Fibroblast of lung (primary cell): Measurements from ENCODE around the gene LAPTM5. TPM values are rescaled to one million over a fixed set of nuclear protein-coding genes. Genes with fewer than 3 reads are reported as not detected.

Source experiments
- DNase-seq, 2 donors: peaks; one replicate each; pipeline versions ENCODE4 v3.0.0 to v3.0.0-alpha.2; 2010; ENCODE audit warnings: low read depth in 2 of 2
- H2AFZ ChIP-seq: 2 replicates; pipeline ENCODE4 v1.5.1; 2012; ENCODE audit warnings: low read length, control low read depth, inconsistent platforms
- H3K27ac ChIP-seq: 2 replicates; pipeline ENCODE4 v1.5.1; 2011; ENCODE audit warnings: low read length, control low read depth; ENCODE audit not compliant: insufficient read depth
- H3K27me3 ChIP-seq: 2 replicates; pipeline ENCODE4 v1.5.1; 2011; ENCODE audit warnings: mild to moderate bottlenecking, low read length; ENCODE audit not compliant: control insufficient read depth, insufficient read depth
- H3K36me3 ChIP-seq: 2 replicates; pipeline ENCODE4 v1.5.1; 2011; ENCODE audit warnings: low read length; ENCODE audit not compliant: control insufficient read depth, insufficient read depth
- H3K4me1 ChIP-seq: 2 replicates; pipeline ENCODE4 v1.5.1; 2011; ENCODE audit warnings: low read length; ENCODE audit not compliant: control insufficient read depth, insufficient read depth; ENCODE audit errors: extremely low read depth
- H3K4me2 ChIP-seq: 2 replicates; pipeline ENCODE4 v1.5.1; 2011; ENCODE audit warnings: low read length, control low read depth; ENCODE audit not compliant: insufficient read depth; ENCODE audit errors: extremely low read depth
- H3K4me3 ChIP-seq, 4 experiments: fragments of 200-600 bp in 1 of 4; sonication (generic) in 1 of 4; replicated peaks in 1 of 4; 2 replicates each; pipeline ENCODE4 v1.5.1; 2011 to 2016; ENCODE audit warnings: low read length in 4 of 4, low read depth in 3 of 4, mild to moderate bottlenecking in 3 of 4, control low read depth in 2 of 4, inconsistent platforms in 1 of 4, mixed read lengths in 1 of 4; ENCODE audit not compliant: insufficient read depth in 1 of 4; ENCODE audit errors: control extremely low read depth in 1 of 4
- H3K79me2 ChIP-seq: 2 replicates; pipeline ENCODE4 v1.5.1; 2012; ENCODE audit warnings: mild to moderate bottlenecking, low read length, inconsistent platforms; ENCODE audit not compliant: control insufficient read depth, insufficient read depth
- H3K9ac ChIP-seq: 2 replicates; pipeline ENCODE4 v1.5.1; 2011; ENCODE audit warnings: mild to moderate bottlenecking, low read length, control low read depth; ENCODE audit not compliant: insufficient read depth
- H3K9me3 ChIP-seq: 2 replicates; pipeline ENCODE4 v1.5.1; 2012; ENCODE audit warnings: low read depth, low read length; ENCODE audit not compliant: control insufficient read depth, insufficient read depth
- H4K20me1 ChIP-seq: 2 replicates; pipeline ENCODE4 v1.5.1; 2011; ENCODE audit warnings: low read length; ENCODE audit not compliant: control insufficient read depth, insufficient read depth; ENCODE audit errors: extremely low read depth
- CTCF ChIP-seq, 2 donors: IDR thresholded peaks in 1 of 2; conservative IDR thresholded peaks in 1 of 2; 1 replicate in 1 of 2; 2 replicates in 1 of 2; pipeline ENCODE4 v1.5.1; 2011 to 2012; ENCODE audit warnings: low read length in 2 of 2, control low read depth in 1 of 2, inconsistent platforms in 1 of 2, low read depth in 1 of 2, mild to moderate bottlenecking in 1 of 2
- EZH2 ChIP-seq: IDR thresholded peaks from 2 replicates; pipeline ENCODE4 v1.5.1; 2012; ENCODE audit warnings: low read length, control low read depth, mild to moderate bottlenecking; ENCODE audit errors: missing control alignments
- polyA plus RNA-seq, 2 donors: library from polyadenylated mRNA; depleted of rRNA in 1 of 2; stranded (reverse) in 1 of 2; unstranded in 1 of 2; fragments of >200 nt; gene quantifications; 2 replicates each; pipeline ENCODE4 v1.2.1, GENCODE V29; 2011 to 2012; ENCODE audit warnings: missing spikeins in 1 of 2
- total RNA-seq: library from RNA; depleted of rRNA; stranded (reverse); fragments of >200 nt; gene quantifications from 2 replicates; pipeline ENCODE4 v1.2.1, GENCODE V29; 2014

Gene LAPTM5
- total and polyA plus RNA-seq, 2 donors (not counting 1 experiment from before 2014, with no cell fraction given): under 0.01 to 0.32 TPM

DNA sequence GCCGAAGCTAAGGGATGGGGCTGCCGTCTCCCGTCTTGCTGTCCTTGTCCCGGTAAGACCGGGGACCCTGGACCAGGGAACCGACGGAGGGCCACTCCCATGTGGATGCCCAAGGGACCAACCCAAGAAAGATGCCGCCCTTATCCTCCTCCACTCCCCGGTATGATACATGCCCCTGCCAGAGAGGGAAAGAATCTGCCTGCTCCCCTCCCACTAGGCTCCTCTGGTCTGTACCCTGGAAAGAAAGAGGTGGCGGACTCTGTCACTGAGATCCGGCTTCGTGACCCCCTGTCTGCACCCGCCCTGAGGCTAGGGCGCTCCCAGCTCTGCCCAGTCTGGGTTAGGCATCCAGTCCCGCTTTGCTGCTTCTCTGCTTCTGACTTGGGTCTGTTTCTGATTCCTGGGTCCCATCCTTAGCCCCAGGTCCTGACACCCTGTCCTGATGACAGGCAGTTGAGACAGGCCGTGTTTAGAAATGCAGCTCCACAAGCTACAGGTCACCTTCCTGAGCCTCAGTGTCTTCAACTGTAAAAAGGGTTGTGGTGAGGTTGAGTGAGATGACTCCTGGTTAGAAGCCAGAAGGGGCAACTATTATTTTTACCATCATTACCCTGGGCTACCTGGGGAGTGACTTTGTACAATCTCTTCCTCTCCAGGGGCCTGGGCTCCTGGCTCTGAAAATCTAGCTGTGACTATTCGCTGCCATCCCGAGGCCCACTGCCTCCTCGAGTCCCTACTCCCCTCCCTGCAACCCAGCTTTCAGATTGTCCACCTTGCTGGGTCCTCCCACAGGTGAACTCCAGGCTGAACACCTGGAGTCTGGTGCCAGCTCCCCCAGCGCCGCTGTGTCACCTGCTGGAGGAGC, 37.9 kb downstream of the LAPTM5 start:
- H4K20me1 ChIP-seq: no peaks in the 10 kb centered on the region
- H3K27me3 ChIP-seq: no peaks in the 10 kb centered on the region
- peaks cover 2% of the 10 kb centered on the region for H3K4me1 ChIP-seq
- H3K9ac ChIP-seq: peak overlapping the region; percentile 80
- no peaks in the 10 kb centered on the region for H3K36me3 ChIP-seq
- DNase-seq: peak; percentile 40 to 60
- H3K4me3 ChIP-seq: peak overlapping the region in 2 of 4 experiments; percentile 13 to 64
- no peak overlapping the region for H2AFZ ChIP-seq
- no peaks in the 10 kb centered on the region for H3K9me3 ChIP-seq
- TF ChIP-seq CTCF (conservative IDR thresholded peaks at IDR 0.05 in 1 of 2, IDR thresholded peaks at IDR 0.05 in 1 of 2; ENCODE audit: low read depth in 1 of 2, low read length in 2 of 2) (no peak), EZH2 (no peak)
- no peaks in the 10 kb centered on the region for H3K79me2 ChIP-seq
- H3K27ac ChIP-seq: no peak overlapping the region
- peak overlapping the region; percentile 65 for H3K4me2 ChIP-seq

DNA sequence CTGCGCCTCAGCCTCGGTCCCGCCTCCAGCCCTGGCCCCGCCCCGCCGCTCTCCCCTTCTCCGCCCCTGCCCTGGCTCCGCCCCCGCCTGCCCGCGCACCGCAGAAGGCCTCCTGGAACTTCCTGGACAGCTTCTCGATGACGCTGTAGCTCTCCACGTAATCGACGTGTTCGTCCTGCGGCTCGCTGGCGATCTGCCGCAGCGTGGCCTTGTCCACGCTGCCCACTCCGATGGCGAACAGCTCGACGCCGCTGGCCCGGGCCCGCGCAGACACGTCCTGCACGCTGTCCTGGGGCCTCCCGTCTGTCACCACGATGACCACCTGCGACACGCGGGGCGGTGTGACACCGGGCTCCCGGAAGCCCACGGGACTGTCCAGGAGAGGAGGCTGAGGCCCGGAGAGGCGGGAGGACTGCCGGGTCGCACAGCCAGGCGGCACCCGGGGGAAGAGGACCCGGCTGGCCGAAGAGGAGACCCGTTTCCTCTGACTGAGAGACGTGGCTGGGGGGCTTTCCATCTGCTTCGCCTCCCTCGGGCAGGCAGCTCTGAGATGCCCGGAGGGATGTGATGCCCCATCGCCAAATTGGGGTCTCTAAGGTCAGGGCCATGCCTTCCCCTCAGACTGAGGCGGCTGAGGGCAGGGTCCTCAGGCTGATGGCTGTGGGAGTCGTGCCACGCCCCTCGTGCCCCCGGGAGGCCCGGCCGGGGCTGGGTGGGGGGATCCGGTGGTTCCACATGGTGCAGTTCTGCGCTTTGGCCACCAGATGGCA, 38.8 kb downstream of the LAPTM5 start:
- TF ChIP-seq EZH2 (no peak), CTCF (conservative IDR thresholded peaks at IDR 0.05 in 1 of 2, IDR thresholded peaks at IDR 0.05 in 1 of 2; ENCODE audit: low read depth in 1 of 2, low read length in 2 of 2) (peak; percentile 77 to 84)
- Histone ChIP-seq H3K79me2 (no peaks in the 10 kb centered on the region), H3K4me3 (peak overlapping the region in 3 of 4 experiments; percentile 0 to 64 (median 47)), H3K27ac (peak overlapping the region; percentile 79), H3K4me1 (peaks cover 2% of the 10 kb centered on the region), H4K20me1 (no peaks in the 10 kb centered on the region), H3K36me3 (no peaks in the 10 kb centered on the region), H3K9ac (peak overlapping the region; percentile 80), H3K4me2 (peak overlapping the region; percentile 39), H3K27me3 (no peaks in the 10 kb centered on the region), H2AFZ (peak overlapping the region; percentile 50), H3K9me3 (no peaks in the 10 kb centered on the region)
- peak; percentile 98 to 99 for DNase-seq

DNA sequence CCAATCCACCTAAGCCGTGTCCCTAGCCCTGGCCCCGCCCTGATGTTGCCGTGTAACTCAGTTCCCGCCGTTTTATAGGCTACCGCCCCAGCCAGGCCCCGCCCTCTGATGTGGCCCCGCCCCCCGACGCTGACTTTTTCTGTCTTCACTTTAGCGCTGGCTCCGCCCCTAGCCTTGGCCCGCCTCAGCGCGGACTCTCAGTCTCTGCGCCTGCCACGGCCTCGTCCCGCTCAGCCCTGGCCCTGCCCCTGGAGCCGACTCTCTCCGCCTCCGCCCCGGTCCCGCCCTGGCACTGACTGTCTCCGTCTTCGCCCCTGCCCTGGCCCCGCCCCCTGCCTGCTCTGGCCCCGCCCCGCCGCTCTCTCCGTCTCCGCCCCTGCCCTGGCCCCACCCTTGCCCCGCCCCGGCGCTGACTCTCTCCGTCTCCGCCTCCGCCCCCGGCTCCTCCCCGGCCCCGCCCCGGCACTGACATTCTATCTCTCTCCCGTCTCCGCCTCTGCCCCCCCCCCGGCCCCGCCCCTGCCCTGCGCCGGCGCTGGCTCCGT, 39.4 kb downstream of the LAPTM5 start:
- peak; percentile 94 to 97 for DNase-seq
- H4K20me1 ChIP-seq: no peaks in the 10 kb centered on the region
- peak overlapping the region; percentile 75 for H2AFZ ChIP-seq
- peak overlapping the region in 2 of 4 experiments; percentile 26 to 48 for H3K4me3 ChIP-seq
- H3K4me1 ChIP-seq: peaks cover 2% of the 10 kb centered on the region
- H3K36me3 ChIP-seq: no peaks in the 10 kb centered on the region
- peak overlapping the region; percentile 33 for H3K4me2 ChIP-seq
- no peak overlapping the region for H3K9ac ChIP-seq
- no peaks in the 10 kb centered on the region for H3K9me3 ChIP-seq
- H3K27ac ChIP-seq: no peak overlapping the region
- no peaks in the 10 kb centered on the region for H3K27me3 ChIP-seq
- H3K79me2 ChIP-seq: no peaks in the 10 kb centered on the region
- no peak for TF ChIP-seq EZH2
- no peak for TF ChIP-seq CTCF (conservative IDR thresholded peaks at IDR 0.05 in 1 of 2, IDR thresholded peaks at IDR 0.05 in 1 of 2; ENCODE audit: low read depth in 1 of 2, low read length in 2 of 2)
